ENCODE data around the gene GRIK4. TPM values are rescaled to one million over a fixed set of nuclear protein-coding genes. Genes with fewer than 3 reads are reported as not detected.

Gene GRIK4
- total and polyA plus RNA-seq, 9 of the 15 experiments (the other 6 are each of a cell fraction or from before 2014, with no cell fraction given), result not detected

DNA sequence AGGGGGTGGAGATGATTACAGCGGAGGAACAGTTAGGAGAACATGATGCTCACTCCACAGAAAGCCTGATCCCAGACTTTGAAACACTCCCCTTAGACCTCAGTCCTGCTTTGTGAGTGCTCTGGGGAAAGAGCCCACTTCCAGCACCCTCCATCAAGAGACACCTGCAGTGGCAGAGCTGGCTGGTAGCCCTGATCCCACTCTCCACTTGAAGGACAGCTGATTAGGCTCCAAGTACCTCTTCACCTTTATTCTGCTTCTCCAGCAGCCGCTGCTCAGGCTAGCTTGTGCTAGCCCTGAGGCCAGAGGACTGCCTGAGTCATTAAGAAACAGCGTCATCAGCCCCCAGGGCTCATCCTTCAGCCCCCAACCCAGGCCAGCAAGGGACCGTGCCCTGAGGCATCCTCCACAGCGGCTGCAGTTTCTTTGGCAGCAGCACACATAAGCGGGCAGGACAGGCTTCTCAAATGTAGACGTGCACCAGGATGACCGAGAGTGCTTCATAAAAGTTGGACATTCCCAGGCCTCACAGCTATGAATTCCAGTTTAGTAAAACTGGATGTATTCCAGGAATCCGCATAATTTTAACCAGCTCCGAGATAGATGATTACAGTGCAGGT lies 366.3 kb downstream of the GRIK4 start (continued):
- no peak for TF ChIP-seq ZBTB17 (CRISPR knock-in tag; IDR thresholded peaks at IDR 0.05)

DNA sequence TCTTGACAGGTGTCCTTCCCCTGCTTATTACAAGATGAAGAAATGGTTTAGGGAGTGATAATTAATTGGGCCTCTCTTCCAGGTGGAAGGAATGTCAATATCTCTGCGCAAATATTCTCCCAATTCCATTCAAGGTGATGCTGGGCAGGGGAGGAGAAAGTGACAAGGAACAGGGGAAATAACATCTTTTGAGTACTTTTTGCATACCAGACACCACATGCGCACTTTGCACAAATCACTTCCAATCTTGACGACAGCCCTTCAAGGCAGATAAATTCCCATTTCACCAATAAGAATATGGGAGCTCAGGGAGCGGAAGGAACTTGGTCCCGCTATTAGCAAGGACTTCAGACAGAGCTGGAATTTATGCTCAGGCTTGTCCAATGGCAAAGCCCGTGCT lies 367.2 kb downstream of the GRIK4 start:
- no peak for FAIRE-seq
- H3K27me3 ChIP-seq (ENCODE audit: control insufficient read depth in 2 of 2, insufficient read depth in 2 of 2, low read length in 2 of 2), result peaks cover 6 to 36% of the 10 kb centered on the region in 2 experiments; a peak in 3 of 5 replicates
- TF ChIP-seq SNAPC5 (CRISPR knock-in tag; IDR thresholded peaks at IDR 0.05) (no peak), ZNF407 (IDR thresholded peaks at IDR 0.05; ENCODE audit: low read depth) (no peak), ATF3 (IDR thresholded peaks at IDR 0.05) (no peak), ATF3 (CRISPR knock-in tag; conservative IDR thresholded peaks at IDR 0.05) (no peak), SMARCE1 (IDR thresholded peaks at IDR 0.05) (no peak), CREB1 (IDR thresholded peaks at IDR 0.05) (no peak), CREB1 (CRISPR knock-in tag; IDR thresholded peaks at IDR 0.05) (no peak), RHOXF2B (CRISPR knock-in tag; conservative IDR thresholded peaks at IDR 0.05) (no peak)
- TF ChIP-seq, protein P1, sequence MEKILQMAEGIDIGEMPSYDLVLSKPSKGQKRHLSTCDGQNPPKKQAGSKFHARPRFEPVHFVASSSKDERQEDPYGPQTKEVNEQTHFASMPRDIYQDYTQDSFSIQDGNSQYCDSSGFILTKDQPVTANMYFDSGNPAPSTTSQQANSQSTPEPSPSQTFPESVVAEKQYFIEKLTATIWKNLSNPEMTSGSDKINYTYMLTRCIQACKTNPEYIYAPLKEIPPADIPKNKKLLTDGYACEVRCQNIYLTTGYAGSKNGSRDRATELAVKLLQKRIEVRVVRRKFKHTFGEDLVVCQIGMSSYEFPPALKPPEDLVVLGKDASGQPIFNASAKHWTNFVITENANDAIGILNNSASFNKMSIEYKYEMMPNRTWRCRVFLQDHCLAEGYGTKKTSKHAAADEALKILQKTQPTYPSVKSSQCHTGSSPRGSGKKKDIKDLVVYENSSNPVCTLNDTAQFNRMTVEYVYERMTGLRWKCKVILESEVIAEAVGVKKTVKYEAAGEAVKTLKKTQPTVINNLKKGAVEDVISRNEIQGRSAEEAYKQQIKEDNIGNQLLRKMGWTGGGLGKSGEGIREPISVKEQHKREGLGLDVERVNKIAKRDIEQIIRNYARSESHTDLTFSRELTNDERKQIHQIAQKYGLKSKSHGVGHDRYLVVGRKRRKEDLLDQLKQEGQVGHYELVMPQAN (IDR thresholded peaks at IDR 0.05; ENCODE audit: borderline replicate concordance), result no peak

More for the DNA sequence above, 367.2 kb downstream of the GRIK4 start:
- H3K9me3 ChIP-seq (replicated peaks; ENCODE audit: control insufficient read depth, insufficient read depth, low read depth, low read length), result no peaks in the 10 kb centered on the region
- ATAC-seq, result no peak
- no peak overlapping the region for H3K27ac ChIP-seq (ENCODE audit: extremely low read depth, low read depth, low read length)
- no peaks in the 10 kb centered on the region for H3K9me1 ChIP-seq (ENCODE audit: control insufficient read depth, insufficient read depth, low read length)
- H3K4me2 ChIP-seq (ENCODE audit: insufficient read depth, low read length), result no peak overlapping the region
- 0% methylated on average over 6 of the region's 6 CpGs for WGBS (ENCODE audit: insufficient coverage, low coverage, missing lambda C conversion rate)
- in situ Hi-C loops (cut with MboI), result no loop called here
- no peaks in the 10 kb centered on the region for H3K36me3 ChIP-seq (ENCODE audit: control insufficient read depth, insufficient read depth, low read length)
- CTCF ChIA-PET (ENCODE audit: low intra/inter-chr PET ratio), result no interaction called here
- no TSS peak for BruUV-seq (replicated peaks)
- H4K20me1 ChIP-seq (replicated peaks; ENCODE audit: control insufficient read depth, insufficient read depth, low read length), result no peaks in the 10 kb centered on the region
- no peak overlapping the region for H2AFZ ChIP-seq (ENCODE audit: low read depth, low read length)
- H3K4me1 ChIP-seq (replicated peaks in 1 of 2; ENCODE audit: control insufficient read depth in 2 of 2, insufficient read depth in 2 of 2, low read length in 2 of 2), result no peaks in the 10 kb centered on the region
- POLR2A ChIA-PET, result no interaction called here
- no peak overlapping the region for H3K9ac ChIP-seq (ENCODE audit: insufficient read depth in 1 of 2, low read depth in 2 of 2, low read length in 2 of 2)
- intact Hi-C loops (cut with micrococcal nuclease), result no loop called here
- no peaks in the 10 kb centered on the region for H3K79me2 ChIP-seq (ENCODE audit: control insufficient read depth, insufficient read depth, low read length)
- DNase-seq (ENCODE audit: extremely low read depth in 1 of 4, low spot score in 3 of 4), result no peak
- no peak overlapping the region for H3K4me3 ChIP-seq

Data from K562 (cell line).